Activated CD8-positive, alpha-beta T cell treated with anti-CD3 and anti-CD28 coated beads, Interleukin-2, amount 10 ng/mL, durations not matched to agents 7 days and 5 days (primary cell): ENCODE measurements around the gene HADH. TPM values are rescaled to one million over a fixed set of nuclear protein-coding genes. Genes with fewer than 3 reads are reported as not detected.

Source experiments
- ATAC-seq: fragments of 150-1000 bp; cut with Tn5 transposase; one replicate; pipeline ENCODE4 v1.10.0; 2021; ENCODE audit warnings: moderate library complexity
- CTCF ChIA-PET: fragments of 350-600 bp; sonication (Branson Sonifier 250); formaldehyde crosslinking; loops from one replicate; lab custom pipeline; 2021; ENCODE audit warnings: antibody characterized with exemption; lab: Charles Lee
- POLR2A ChIA-PET: fragments of 350-600 bp; sonication (Branson Sonifier 250); formaldehyde crosslinking; loops from one replicate; lab custom pipeline; 2021; ENCODE audit warnings: antibody characterized with exemption; lab: Charles Lee
- DNase-seq: peaks from one replicate; pipeline ENCODE4 v3.0.0-alpha.2; 2020
- H3K27ac Mint-ChIP-seq: one replicate; pipeline ENCODE4 v1.8.0; 2021; ENCODE audit warnings: mild to moderate bottlenecking, mixed read lengths
- H3K27me3 Mint-ChIP-seq: one replicate; pipeline ENCODE4 v1.8.0; 2021; ENCODE audit warnings: low read depth, mixed read lengths
- H3K36me3 Mint-ChIP-seq: one replicate; pipeline ENCODE4 v1.8.0; 2021; ENCODE audit warnings: low read depth, mixed read lengths
- H3K4me1 Mint-ChIP-seq: one replicate; pipeline ENCODE4 v1.8.0; 2021; ENCODE audit warnings: low read depth, mixed read lengths
- H3K4me3 Mint-ChIP-seq: one replicate; pipeline ENCODE4 v1.8.0; 2021; ENCODE audit warnings: mild to moderate bottlenecking, mixed read lengths
- H3K9me3 Mint-ChIP-seq: one replicate; pipeline ENCODE4 v1.8.0; 2022; ENCODE audit warnings: mixed read lengths; ENCODE audit not compliant: insufficient read depth
- total RNA-seq, 2 experiments: library from RNA; stranded (reverse); gene quantifications; one replicate each; pipeline ENCODE4 v1.2.3, GENCODE V29; 2021

HADH gene
- total RNA-seq, 2 experiments from 2014 or later = 52.8 to 53.7 TPM

DNA sequence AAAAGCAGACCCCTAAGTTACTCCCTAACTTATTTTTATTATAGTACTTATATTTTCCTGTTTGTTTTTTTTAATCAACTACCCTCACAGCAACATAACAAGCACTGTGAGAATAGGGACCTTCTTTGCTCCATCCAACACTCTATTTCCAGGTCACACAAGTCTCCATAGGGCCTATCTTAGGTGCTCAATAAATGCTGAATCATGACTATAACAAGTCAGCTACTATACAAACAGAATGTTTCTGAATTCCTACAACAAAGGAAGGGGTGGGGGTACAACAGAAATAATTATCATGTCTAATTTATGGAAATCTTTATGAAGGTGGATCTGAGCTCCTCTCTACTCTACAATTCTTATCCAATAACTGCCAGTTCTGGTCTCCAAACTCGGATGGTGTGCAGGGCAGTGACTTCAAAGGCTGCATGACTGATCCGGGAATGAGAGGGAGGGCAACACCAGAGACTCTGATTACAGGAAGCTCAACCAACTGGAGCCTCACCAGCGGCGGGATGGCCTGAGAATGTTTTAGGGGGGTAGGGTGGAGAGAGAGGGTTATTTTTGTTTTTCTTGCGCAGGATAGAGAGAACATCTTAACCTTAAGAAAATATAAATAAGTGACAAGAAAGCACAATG is 71.1 kb downstream of the HADH start:
- H3K27ac Mint-ChIP-seq = peak overlapping the region; percentile 26
- no peak overlapping the region for H3K4me3 Mint-ChIP-seq
- DNase-seq (no peak), ATAC-seq (no peak)
- H3K9me3 Mint-ChIP-seq = no peaks in the 10 kb centered on the region
- no peaks in the 10 kb centered on the region for H3K27me3 Mint-ChIP-seq
- H3K4me1 Mint-ChIP-seq = peaks cover 30% of the 10 kb centered on the region
- H3K36me3 Mint-ChIP-seq = peaks cover 52% of the 10 kb centered on the region
- ChIA-PET CTCF (interaction anchor here (1.1 to 2.5 kb wide), 5 partner anchors 11 to 55 kb away, joined by 3 to 7 read pairs (median 5); no protein-coding TSS in a partner anchor), POLR2A (interaction anchor here (1.7 kb wide), 1 partner anchor 11 kb away, joined by 4 read pairs; no protein-coding TSS in a partner anchor)

DNA sequence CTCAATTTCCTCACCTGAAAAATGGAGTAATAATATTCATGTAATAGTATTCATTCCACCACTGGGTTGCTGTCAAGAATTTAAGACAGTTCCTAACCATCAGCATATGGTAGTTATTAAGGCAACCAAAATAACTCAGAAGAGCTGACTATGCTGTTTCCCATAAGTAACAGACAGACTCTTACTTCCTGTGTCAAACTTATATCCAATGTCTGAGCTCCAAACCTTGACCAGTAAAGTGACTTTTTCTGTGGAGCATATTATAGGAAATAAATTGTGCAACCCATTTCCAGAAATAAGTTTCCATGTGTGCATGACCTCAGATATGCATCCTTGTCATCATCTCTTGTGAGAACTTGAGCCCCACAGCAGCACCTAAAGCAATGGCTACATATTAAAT is 78.8 kb downstream of the HADH start:
- ATAC-seq = no peak
- ChIA-PET CTCF (interaction anchor here (0.9 to 3.9 kb wide), 4 partner anchors 9 to 49 kb away, joined by 3 to 15 read pairs (median 4); no protein-coding TSS in a partner anchor), POLR2A (interaction anchor here (0.9 to 2.2 kb wide), 2 partner anchors 9 to 15 kb away, joined by 3 to 11 read pairs; no protein-coding TSS in a partner anchor)
- peaks cover 61% of the 10 kb centered on the region for H3K4me1 Mint-ChIP-seq
- no peak for DNase-seq
- peaks cover 76% of the 10 kb centered on the region for H3K36me3 Mint-ChIP-seq
- H3K27ac Mint-ChIP-seq = peak overlapping the region; percentile 66
- no peaks in the 10 kb centered on the region for H3K9me3 Mint-ChIP-seq
- no peaks in the 10 kb centered on the region for H3K27me3 Mint-ChIP-seq
- H3K4me3 Mint-ChIP-seq = no peak overlapping the region

DNA sequence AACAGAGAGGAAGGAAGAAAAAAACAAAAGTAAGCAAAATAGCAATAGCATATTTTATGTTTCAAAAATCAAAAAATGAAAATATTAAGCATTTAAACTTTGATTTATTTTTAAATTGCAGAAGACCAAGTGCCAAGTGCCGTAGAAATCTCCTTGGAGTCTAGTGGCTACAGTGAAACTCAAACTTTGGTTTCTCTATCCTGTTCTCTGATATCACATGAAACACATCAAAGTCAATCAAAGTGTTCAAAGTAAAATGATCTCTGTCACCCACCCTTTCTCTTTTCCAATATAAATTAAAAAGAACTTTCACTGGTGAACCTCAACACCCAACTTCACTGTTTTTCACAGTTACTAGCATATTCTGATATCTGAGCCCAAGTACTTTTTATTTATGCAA is 81.1 kb downstream of the HADH start:
- Mint-ChIP-seq H3K9me3 (no peaks in the 10 kb centered on the region), H3K27ac (peak overlapping the region; percentile 76), H3K4me1 (peaks cover 70% of the 10 kb centered on the region), H3K36me3 (peaks cover 85% of the 10 kb centered on the region), H3K4me3 (peak overlapping the region; percentile 52), H3K27me3 (no peaks in the 10 kb centered on the region)
- no peak for DNase-seq
- peak; percentile 46 for ATAC-seq
- POLR2A ChIA-PET = interaction anchor here (0.6 to 0.7 kb wide), 2 partner anchors 41 to 206 kb away, joined by 3 read pairs; no protein-coding TSS in a partner anchor
- CTCF ChIA-PET = interaction anchor here (1.8 to 2.2 kb wide), 2 partner anchors 24 to 35 kb away, joined by 5 to 6 read pairs; no protein-coding TSS in a partner anchor

DNA sequence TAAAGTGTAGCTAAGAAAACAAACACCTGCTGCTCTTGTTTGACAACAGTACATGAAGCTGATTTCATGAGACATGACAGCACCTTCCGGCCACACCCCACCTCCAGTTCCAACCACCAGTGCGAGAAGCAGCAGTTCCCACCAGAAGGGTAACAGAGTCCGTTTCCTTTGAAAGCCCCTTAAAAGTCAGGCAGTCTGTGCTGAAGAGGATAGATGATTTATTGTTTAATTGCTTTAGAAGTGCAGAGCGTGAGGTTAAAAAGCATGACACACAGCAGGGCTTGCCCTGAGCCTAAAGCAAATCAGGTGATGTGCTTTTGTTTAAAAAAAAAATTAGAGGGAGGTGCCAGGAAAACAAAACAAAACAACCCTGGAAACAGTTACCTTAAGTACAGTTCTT is 82.6 kb downstream of the HADH start:
- H3K4me1 Mint-ChIP-seq = peaks cover 67% of the 10 kb centered on the region
- H3K27ac Mint-ChIP-seq = peak overlapping the region; percentile 92
- DNase-seq (peak; percentile 86), ATAC-seq (peak; percentile 91)
- peak overlapping the region; percentile 50 for H3K4me3 Mint-ChIP-seq
- no peaks in the 10 kb centered on the region for H3K9me3 Mint-ChIP-seq
- CTCF ChIA-PET = interaction anchor here (0.9 to 2.2 kb wide), 9 partner anchors 10 to 270 kb away, joined by 3 to 7 read pairs (median 4); no protein-coding TSS in a partner anchor
- POLR2A ChIA-PET = interaction anchor here (0.6 to 2.1 kb wide), 7 partner anchors 11 to 89 kb away, joined by 3 to 9 read pairs (median 3); no protein-coding TSS in a partner anchor
- H3K36me3 Mint-ChIP-seq = peaks cover 81% of the 10 kb centered on the region
- H3K27me3 Mint-ChIP-seq = no peaks in the 10 kb centered on the region

DNA sequence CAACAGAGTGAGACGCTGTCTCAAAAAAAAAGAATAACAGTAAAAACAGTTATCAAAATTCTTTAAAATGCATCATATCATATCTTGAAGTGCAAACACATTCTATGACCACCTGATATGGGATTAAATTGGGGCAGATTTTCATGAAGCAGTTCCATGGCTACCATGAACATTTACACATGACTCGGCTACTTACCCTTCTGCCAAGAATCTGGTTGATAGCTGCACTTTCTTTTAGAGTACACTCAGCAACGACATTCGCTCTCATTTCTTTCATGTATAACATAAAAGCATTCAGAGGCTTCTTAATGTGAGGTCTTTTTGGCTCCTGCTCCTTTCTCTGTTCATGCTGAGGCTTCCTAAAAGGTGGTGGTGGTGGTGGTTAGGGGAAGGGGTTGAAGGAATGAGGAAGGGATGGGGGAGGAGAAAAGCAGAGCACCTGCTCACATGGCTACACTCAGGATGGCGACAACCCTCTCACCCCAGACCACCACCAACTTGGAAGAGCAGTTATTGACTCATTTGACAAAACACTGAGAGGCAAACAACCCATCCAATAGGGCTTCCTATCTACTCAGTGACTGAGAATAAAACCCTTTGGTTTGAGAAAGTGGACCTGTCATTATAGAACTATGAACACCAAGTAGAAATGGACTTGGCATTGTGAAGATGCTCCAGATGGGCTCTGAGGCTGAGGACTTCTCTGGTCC is 88.5 kb downstream of the HADH start:
- no peaks in the 10 kb centered on the region for H3K27me3 Mint-ChIP-seq
- DNase-seq (no peak), ATAC-seq (no peak)
- H3K9me3 Mint-ChIP-seq = no peaks in the 10 kb centered on the region
- H3K27ac Mint-ChIP-seq = peak overlapping the region; percentile 86
- CTCF ChIA-PET = interaction anchor here (1.0 kb wide), 1 partner anchor 36 kb away, joined by 3 read pairs; no protein-coding TSS in a partner anchor
- H3K4me1 Mint-ChIP-seq = peaks cover 68% of the 10 kb centered on the region
- peaks cover 77% of the 10 kb centered on the region for H3K36me3 Mint-ChIP-seq
- H3K4me3 Mint-ChIP-seq = no peak overlapping the region
- POLR2A ChIA-PET = no interaction called here

DNA sequence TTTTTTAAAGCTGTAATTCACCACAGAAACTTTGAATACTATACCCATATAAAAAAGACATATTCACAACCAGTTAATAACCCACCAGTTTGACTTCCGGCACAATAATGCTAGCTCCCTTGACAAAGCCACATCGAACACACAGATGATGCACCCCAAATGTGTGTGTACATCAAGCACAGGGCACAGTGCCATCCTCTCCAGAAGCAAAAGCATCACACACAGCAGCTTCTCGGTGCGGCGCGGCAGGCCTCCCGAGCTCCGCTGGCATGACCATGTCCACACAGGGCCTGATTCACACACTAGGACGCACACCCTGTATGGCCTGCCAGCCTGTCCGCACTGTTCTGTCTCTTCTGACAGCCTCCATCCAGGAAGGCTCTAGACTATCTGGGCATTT is 91.1 kb downstream of the HADH start:
- H3K27ac Mint-ChIP-seq = peak overlapping the region; percentile 91
- no peaks in the 10 kb centered on the region for H3K9me3 Mint-ChIP-seq
- H3K27me3 Mint-ChIP-seq = no peaks in the 10 kb centered on the region
- peak overlapping the region; percentile 67 for H3K4me3 Mint-ChIP-seq
- CTCF ChIA-PET = interaction anchor here (0.9 to 2.4 kb wide), 7 partner anchors 12 to 492 kb away, joined by 3 to 19 read pairs (median 5); no protein-coding TSS in a partner anchor
- peaks cover 73% of the 10 kb centered on the region for H3K36me3 Mint-ChIP-seq
- POLR2A ChIA-PET = interaction anchor here (0.8 to 1.5 kb wide), 6 partner anchors 27 to 79 kb away, joined by 3 to 5 read pairs (median 4); no protein-coding TSS in a partner anchor
- peaks cover 62% of the 10 kb centered on the region for H3K4me1 Mint-ChIP-seq
- ATAC-seq (peak; percentile 82), DNase-seq (peak; percentile 62)

DNA sequence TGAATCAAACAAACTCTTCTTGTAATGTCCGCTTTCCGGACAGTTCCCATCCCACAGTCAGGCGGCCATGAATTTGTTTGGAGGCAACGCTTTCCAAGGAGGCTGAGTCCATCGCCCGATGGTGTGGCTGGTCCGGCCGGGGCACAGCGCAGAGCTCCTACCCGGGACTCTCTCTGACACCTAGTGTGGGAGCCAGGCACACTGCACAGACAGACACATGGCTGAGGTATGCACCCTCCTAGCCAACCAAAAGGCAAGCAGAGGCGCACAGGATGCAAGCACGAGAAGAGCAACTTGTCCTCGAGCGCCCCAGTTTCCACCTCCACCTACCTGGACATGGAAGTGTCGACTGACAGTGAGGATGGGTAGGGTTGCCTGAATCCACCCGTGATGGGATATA is 91.6 kb downstream of the HADH start:
- ATAC-seq (peak; percentile 72), DNase-seq (peak; percentile 46)
- Mint-ChIP-seq H3K27ac (peak overlapping the region; percentile 91), H3K36me3 (peaks cover 74% of the 10 kb centered on the region), H3K4me1 (peaks cover 62% of the 10 kb centered on the region), H3K27me3 (no peaks in the 10 kb centered on the region), H3K4me3 (peak overlapping the region; percentile 67), H3K9me3 (no peaks in the 10 kb centered on the region)
- CTCF ChIA-PET = interaction anchor here (1.2 to 2.4 kb wide), 6 partner anchors 11 to 62 kb away, joined by 3 to 19 read pairs (median 5); no protein-coding TSS in a partner anchor
- POLR2A ChIA-PET = interaction anchor here (1.0 to 1.5 kb wide), 5 partner anchors 26 to 78 kb away, joined by 3 to 5 read pairs (median 4); no protein-coding TSS in a partner anchor

Other genes starting within 250 kb of the HADH start
- gene SGMS2, start 165.0 kb upstream of the HADH start, total RNA-seq = not detected
- gene CYP2U1, start 58.3 kb upstream of the HADH start, total RNA-seq = 1 to 10 TPM; 2.9 to 3.3 TPM
- 100 to 1,000 TPM; 205 to 246 TPM for gene LEF1, start 179.0 kb downstream of the HADH start, total RNA-seq